Naive thymus-derived CD4-positive, alpha-beta T cell (primary cell): ENCODE results near the gene NIM1K. TPM values are rescaled to one million over a fixed set of nuclear protein-coding genes. Genes with fewer than 3 reads are reported as not detected.

Source experiments
- ATAC-seq: fragments of 150-1000 bp; cut with Tn5 transposase; 2 replicates; pipeline ENCODE4 v1.10.0; 2021; ENCODE audit warnings: mild to moderate bottlenecking, moderate library complexity
- CTCF ChIA-PET: fragments of 350-600 bp; sonication (Branson Sonifier 250); formaldehyde crosslinking; loops from one replicate; lab custom pipeline; 2021; ENCODE audit warnings: antibody characterized with exemption; lab: Charles Lee
- POLR2A ChIA-PET: fragments of 350-600 bp; sonication (Branson Sonifier 250); formaldehyde crosslinking; loops from one replicate; lab custom pipeline; 2021; ENCODE audit warnings: antibody characterized with exemption, inconsistent platforms; lab: Charles Lee
- DNase-seq, 9 donors: peaks; one replicate each; pipeline versions ENCODE4 v3.0.0 to v3.0.0-alpha.2; 2020 to 2022; ENCODE audit warnings: mixed read lengths in 1 of 9
- H3K27ac ChIP-seq: one replicate; pipeline ENCODE4 v1.7.0; 2013; ENCODE audit warnings: mild to moderate bottlenecking, low read depth, low read length, moderate library complexity
- H3K27me3 ChIP-seq, 2 donors: one replicate each; pipeline ENCODE4 v1.7.0; 2013; ENCODE audit warnings: low read length in 2 of 2, mild to moderate bottlenecking in 2 of 2, moderate library complexity in 2 of 2; ENCODE audit not compliant: control insufficient read depth in 2 of 2, insufficient read depth in 2 of 2
- H3K36me3 ChIP-seq, 3 experiments: 1 replicate in 2 of 3; 2 replicates in 1 of 3; pipeline ENCODE4 v1.7.0; 2013; ENCODE audit warnings: low read length in 3 of 3, mild to moderate bottlenecking in 3 of 3, moderate library complexity in 1 of 3; ENCODE audit not compliant: insufficient read depth in 3 of 3, control insufficient read depth in 2 of 3
- H3K4me1 ChIP-seq, 2 donors: one replicate each; pipeline ENCODE4 v1.7.0; 2013; ENCODE audit warnings: low read length in 2 of 2, mild to moderate bottlenecking in 2 of 2, moderate library complexity in 1 of 2; ENCODE audit not compliant: control insufficient read depth in 2 of 2, insufficient read depth in 2 of 2
- H3K4me3 ChIP-seq: 2 replicates; pipeline ENCODE4 v1.7.0; 2013; ENCODE audit warnings: mild to moderate bottlenecking, low read length
- H3K9me3 ChIP-seq, 3 experiments: 1 replicate in 2 of 3; 2 replicates in 1 of 3; pipeline ENCODE4 v1.7.0; 2013; ENCODE audit warnings: low read length in 3 of 3; ENCODE audit not compliant: control insufficient read depth in 2 of 3
- H3K27ac Mint-ChIP-seq, 9 donors: one replicate each; pipeline ENCODE4 v1.8.0; 2020 to 2022; ENCODE audit warnings: mixed read lengths in 9 of 9, mild to moderate bottlenecking in 8 of 9, moderate library complexity in 5 of 9, inconsistent platforms in 2 of 9
- H3K27me3 Mint-ChIP-seq, 5 donors: one replicate each; pipeline ENCODE4 v1.8.0; 2021 to 2022; ENCODE audit warnings: mixed read lengths in 5 of 5, mild to moderate bottlenecking in 1 of 5
- H3K36me3 Mint-ChIP-seq, 5 donors: one replicate each; pipeline ENCODE4 v1.8.0; 2020 to 2022; ENCODE audit warnings: mixed read lengths in 5 of 5, mild to moderate bottlenecking in 3 of 5, inconsistent platforms in 1 of 5
- H3K4me1 Mint-ChIP-seq, 7 donors: one replicate each; pipeline ENCODE4 v1.8.0; 2020 to 2022; ENCODE audit warnings: mixed read lengths in 7 of 7, mild to moderate bottlenecking in 3 of 7, inconsistent platforms in 1 of 7
- H3K4me3 Mint-ChIP-seq, 10 donors: one replicate each; pipeline ENCODE4 v1.8.0; 2020 to 2022; ENCODE audit warnings: mild to moderate bottlenecking in 10 of 10, mixed read lengths in 10 of 10, moderate library complexity in 6 of 10, inconsistent platforms in 2 of 10
- H3K9me3 Mint-ChIP-seq, 11 donors: one replicate each; pipeline ENCODE4 v1.8.0; 2020 to 2022; ENCODE audit warnings: mixed read lengths in 11 of 11, mild to moderate bottlenecking in 4 of 11, inconsistent platforms in 1 of 11, moderate library complexity in 1 of 11
- intact Hi-C, 2 donors: fragments of 100-400 bp; cut with micrococcal nuclease; formaldehyde crosslinking; loops; one replicate each; pipeline ENCODE4 v1.15.1; 2023
- polyA plus RNA-seq, 2 donors: library from polyadenylated mRNA; unstranded; fragments of 300-500 nt; fragmentation: Illumina TruSeq; gene quantifications; one replicate each; pipeline ENCODE4 v1.2.3, GENCODE V29; 2021
- total RNA-seq, 6 experiments: library from RNA in 5 of 6; stranded (reverse) in 5 of 6; gene quantifications; 1 replicate in 5 of 6; 2 replicates in 1 of 6; pipeline ENCODE4 v1.2.3 and lab custom pipeline; 2021 to 2026

NIM1K gene
- total RNA-seq: under 1 TPM; 0.40 to 0.97 (median 0.61) TPM
- polyA plus RNA-seq: under 1 TPM; 0.18 to 0.46 TPM
- total RNA-seq (lab: John Stamatoyannopoulos, UW): not detected

DNA sequence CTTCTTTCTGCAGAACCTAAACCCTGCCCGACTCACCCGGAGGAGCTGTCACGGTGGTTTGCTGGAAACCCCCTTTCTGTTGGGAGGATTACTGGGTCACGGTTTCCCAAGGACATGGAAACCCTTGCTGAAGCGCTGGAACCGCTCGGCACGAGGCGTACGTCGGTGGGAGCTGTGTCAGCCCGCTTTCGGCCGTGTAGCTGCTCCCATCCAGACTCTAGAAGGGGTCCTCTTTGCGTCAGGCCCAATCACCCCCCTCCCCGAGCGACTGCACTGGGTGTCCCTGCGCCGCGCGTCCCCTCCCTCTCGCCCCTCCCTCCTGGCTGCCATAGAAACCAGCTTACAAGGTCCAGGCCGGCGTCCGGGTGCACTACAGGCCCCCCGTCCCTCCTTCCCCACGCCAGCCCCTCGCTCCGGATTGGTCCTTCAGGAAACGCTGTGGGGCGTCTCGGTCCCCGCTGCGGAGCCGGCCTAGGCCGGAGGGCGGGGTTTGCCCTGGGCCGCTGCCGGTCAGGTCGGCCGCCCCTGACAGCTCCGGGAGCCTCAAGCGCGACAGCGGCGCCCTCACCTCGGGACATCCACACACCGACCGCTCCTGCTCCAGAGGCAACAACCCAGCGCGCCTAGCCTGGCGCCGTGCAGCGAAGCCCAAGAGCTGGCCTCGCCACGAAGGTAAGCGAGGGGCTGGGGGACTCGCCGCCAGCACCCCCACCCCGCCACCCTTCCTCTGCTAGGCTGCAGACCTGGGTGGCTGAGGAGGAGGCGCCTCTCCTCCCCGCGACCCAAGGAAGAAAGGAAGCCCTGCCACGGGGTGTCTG, at the start of gene NIM1K:
TSS of gene NIM1K (plus strand) at position 486 of the 818 bp plus-strand sequence. CDS start 53,551 bp downstream, outside the sequence.
- peaks cover 15 to 22% (median 19%) of the 10 kb centered on the region in 5 donors for H3K27me3 Mint-ChIP-seq

DNA sequence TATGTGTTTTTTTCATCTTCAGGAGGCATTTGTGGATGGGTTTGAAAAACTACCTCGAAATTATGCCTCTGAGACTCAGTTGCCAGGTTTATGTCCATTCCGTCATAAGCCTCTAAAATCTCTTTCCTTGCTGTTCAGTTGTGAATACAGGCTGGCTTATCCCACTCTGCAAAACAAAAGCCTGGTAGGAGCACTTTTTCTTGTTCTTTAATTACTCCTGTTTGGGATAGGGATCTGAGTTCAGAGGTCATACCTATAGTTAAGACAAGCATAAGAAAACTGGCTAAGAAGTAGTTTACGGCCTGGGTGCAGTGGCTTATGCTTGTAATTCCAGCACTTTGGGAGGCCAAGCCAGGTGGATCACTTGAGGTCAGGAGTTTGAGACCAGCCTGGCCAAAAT, 47.0 kb upstream of the NIM1K start:
- peaks cover 9 to 30% (median 23%) of the 10 kb centered on the region in 7 donors for H3K4me1 Mint-ChIP-seq
- no peaks in the 10 kb centered on the region for H3K27me3 Mint-ChIP-seq
- Histone ChIP-seq H3K36me3 (peaks cover 0 to 19% (median 4%) of the 10 kb centered on the region in 3 experiments), H3K27ac (no peak overlapping the region), H3K4me1 (peaks cover 3 to 5% of the 10 kb centered on the region in 2 donors), H3K4me3 (no peak overlapping the region), H3K9me3 (no peaks in the 10 kb centered on the region), H3K27me3 (no peaks in the 10 kb centered on the region)
- DNase-seq: no peak
- H3K27ac Mint-ChIP-seq: peak overlapping the region in 1 of 9 donors; percentile 17
- ChIA-PET POLR2A (no interaction called here), CTCF (interaction anchor here (0.8 kb wide), 1 partner anchor 566 kb away, joined by 3 read pairs; no protein-coding TSS in a partner anchor)
- H3K36me3 Mint-ChIP-seq: peaks cover 0 to 46% (median 26%) of the 10 kb centered on the region in 5 donors
- intact Hi-C loops: no loop called here
- no peak overlapping the region for H3K4me3 Mint-ChIP-seq
- H3K9me3 Mint-ChIP-seq: no peaks in the 10 kb centered on the region
- ATAC-seq: no peak

More for the DNA sequence above, at the start of gene NIM1K:
- peak within 1 kb of the TSS in 6 of 9 donors; percentile 21 to 86 (median 71) for H3K27ac Mint-ChIP-seq
- DNase-seq (peak in 8 of 9 donors; percentile 7 to 55 (median 16)), ATAC-seq (peak; percentile 51)
- H3K36me3 Mint-ChIP-seq: peaks cover 4 to 14% (median 7%) of the 10 kb centered on the region in 5 donors
- Histone ChIP-seq H3K4me3 (peak within 1 kb of the TSS; percentile 63), H3K4me1 (peaks cover 4 to 18% of the 10 kb centered on the region in 2 donors), H3K27me3 (peaks cover 0 to 5% of the 10 kb centered on the region in 2 donors), H3K36me3 (no peaks in the 10 kb centered on the region), H3K27ac (no peak within 1 kb of the TSS), H3K9me3 (no peaks in the 10 kb centered on the region)
- ChIA-PET POLR2A (no interaction called here), CTCF (no interaction called here)
- intact Hi-C loops: loop anchor here (1.0 to 10.0 kb wide), 8 partner anchors 43 to 293 kb away; partner anchors contain the start of genes HMGCS1 (in 1 of the 2) and TMEM267 (in 1 of the 2)
- peaks cover 0 to 10% (median 0%) of the 10 kb centered on the region in 11 donors for H3K9me3 Mint-ChIP-seq
- H3K4me1 Mint-ChIP-seq: peaks cover 11 to 33% (median 23%) of the 10 kb centered on the region in 7 donors
- peak within 1 kb of the TSS; percentile 81 to 94 (median 88) for H3K4me3 Mint-ChIP-seq

DNA sequence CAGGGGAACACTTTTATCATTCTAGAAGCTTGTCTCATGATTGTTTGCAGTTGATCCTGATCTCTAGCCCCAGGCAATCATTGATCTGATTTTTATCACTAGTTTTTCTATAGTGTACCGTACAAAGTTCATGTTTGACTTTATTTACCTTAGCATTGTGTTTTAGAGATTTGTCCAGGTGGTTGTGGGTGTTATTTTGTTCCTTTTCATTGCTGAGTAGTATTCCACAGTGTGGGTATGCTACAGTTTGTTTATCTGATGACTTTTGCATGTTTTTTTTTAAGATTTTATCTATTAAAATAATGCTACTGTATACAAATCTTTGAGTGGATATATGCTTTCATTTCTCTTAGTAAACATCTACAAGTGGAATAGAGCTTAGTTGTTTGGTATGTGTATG, 45.1 kb upstream of the NIM1K start:
- Histone ChIP-seq H3K27me3 (no peaks in the 10 kb centered on the region), H3K9me3 (no peaks in the 10 kb centered on the region), H3K27ac (no peak overlapping the region), H3K4me1 (no peaks in the 10 kb centered on the region), H3K36me3 (peaks cover 0 to 10% (median 4%) of the 10 kb centered on the region in 3 experiments), H3K4me3 (no peak overlapping the region)
- ATAC-seq (no peak), DNase-seq (no peak)
- Mint-ChIP-seq H3K4me1 (peaks cover 0 to 19% (median 17%) of the 10 kb centered on the region in 7 donors), H3K27ac (no peak overlapping the region), H3K36me3 (peaks cover 0 to 39% (median 18%) of the 10 kb centered on the region in 5 donors), H3K4me3 (no peak overlapping the region), H3K27me3 (no peaks in the 10 kb centered on the region), H3K9me3 (no peaks in the 10 kb centered on the region)
- ChIA-PET CTCF (interaction anchor here (1.0 kb wide), 1 partner anchor 41 kb away, joined by 4 read pairs; no protein-coding TSS in a partner anchor), POLR2A (no interaction called here)
- intact Hi-C loops: no loop called here

DNA sequence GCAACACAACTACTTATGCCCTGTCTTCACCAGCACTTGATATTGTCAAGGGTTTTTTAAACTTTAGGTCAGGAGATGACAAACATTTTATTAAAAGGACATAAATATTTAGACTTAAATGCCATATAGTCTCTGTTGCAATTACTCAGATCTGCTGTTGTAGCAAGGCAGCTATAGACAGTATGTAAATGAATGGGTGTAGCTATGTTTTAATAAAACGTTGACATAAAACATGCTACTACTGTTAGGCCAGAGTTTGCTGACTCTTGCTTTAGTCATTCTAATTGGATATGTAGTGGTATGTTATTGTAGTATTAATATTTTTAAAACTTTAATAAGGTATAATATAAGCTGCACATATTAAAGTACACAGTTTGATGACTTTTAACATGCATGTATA, 43.6 kb upstream of the NIM1K start:
- Mint-ChIP-seq H3K27me3 (no peaks in the 10 kb centered on the region), H3K4me3 (no peak overlapping the region), H3K36me3 (peaks cover 0 to 42% (median 18%) of the 10 kb centered on the region in 5 donors), H3K9me3 (no peaks in the 10 kb centered on the region), H3K27ac (no peak overlapping the region), H3K4me1 (peaks cover 3 to 19% (median 11%) of the 10 kb centered on the region in 7 donors)
- CTCF ChIA-PET: no interaction called here
- no peak overlapping the region for H3K27ac ChIP-seq
- ATAC-seq (no peak), DNase-seq (no peak)
- no peaks in the 10 kb centered on the region for H3K9me3 ChIP-seq
- H3K36me3 ChIP-seq: peaks cover 0 to 10% (median 4%) of the 10 kb centered on the region in 3 experiments
- no peaks in the 10 kb centered on the region for H3K27me3 ChIP-seq
- intact Hi-C loops: no loop called here
- H3K4me1 ChIP-seq: no peaks in the 10 kb centered on the region
- no peak overlapping the region for H3K4me3 ChIP-seq
- POLR2A ChIA-PET: no interaction called here

DNA sequence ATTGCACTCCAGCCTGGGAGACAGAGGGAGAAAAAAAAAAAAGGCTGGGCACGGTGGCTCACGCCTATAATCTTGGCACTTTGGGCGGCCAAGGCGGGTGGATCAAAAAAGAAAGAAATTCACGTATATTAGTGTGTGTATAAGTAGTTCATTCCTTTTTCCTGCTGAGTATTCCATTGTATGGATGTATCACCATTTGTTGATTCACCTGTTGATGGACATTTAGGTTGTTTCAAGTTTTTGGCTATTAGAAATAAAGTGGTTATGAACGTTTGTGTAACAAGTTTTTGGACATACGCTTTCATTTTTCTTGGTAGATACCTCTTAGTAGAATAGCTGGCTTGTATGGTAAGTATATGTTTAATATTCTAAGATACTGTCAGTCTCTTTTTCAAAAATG, 42.8 kb upstream of the NIM1K start:
- POLR2A ChIA-PET: interaction anchor here (0.7 kb wide), 1 partner anchor 28 kb away, joined by 3 read pairs; no protein-coding TSS in a partner anchor

DNA sequence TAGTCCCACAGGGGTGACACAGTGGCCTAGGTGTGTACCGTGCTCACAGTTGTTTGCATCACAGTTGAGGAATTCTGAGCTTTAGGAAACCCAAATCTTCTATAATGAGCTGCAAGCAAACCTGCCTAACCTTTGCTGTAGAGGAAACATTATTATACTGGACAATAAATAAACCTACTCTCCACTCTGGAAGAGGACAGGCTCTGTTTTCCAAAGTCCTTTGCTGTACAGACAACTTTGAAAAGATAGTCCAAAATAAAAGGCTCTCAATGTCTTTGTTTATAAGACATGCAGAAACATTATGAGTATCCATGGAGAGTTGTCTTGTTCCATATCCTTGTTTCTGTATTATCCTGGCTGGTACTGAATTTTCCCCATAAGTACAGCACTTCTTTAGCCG, 42.0 kb upstream of the NIM1K start:
- intact Hi-C loops: no loop called here
- Histone ChIP-seq H3K27ac (no peak overlapping the region), H3K27me3 (no peaks in the 10 kb centered on the region), H3K36me3 (peaks cover 0 to 1% (median 0%) of the 10 kb centered on the region in 3 experiments), H3K4me3 (no peak overlapping the region), H3K4me1 (no peaks in the 10 kb centered on the region), H3K9me3 (no peaks in the 10 kb centered on the region)
- no peaks in the 10 kb centered on the region for H3K27me3 Mint-ChIP-seq
- ATAC-seq: no peak
- ChIA-PET POLR2A (no interaction called here), CTCF (interaction anchor here (0.6 to 0.9 kb wide), 2 partner anchors 15 to 153 kb away, joined by 3 read pairs; no protein-coding TSS in a partner anchor)
- no peak overlapping the region for H3K27ac Mint-ChIP-seq
- no peak overlapping the region for H3K4me3 Mint-ChIP-seq
- H3K4me1 Mint-ChIP-seq: peaks cover 3 to 14% (median 9%) of the 10 kb centered on the region in 7 donors
- no peaks in the 10 kb centered on the region for H3K9me3 Mint-ChIP-seq
- H3K36me3 Mint-ChIP-seq: peaks cover 0 to 36% (median 12%) of the 10 kb centered on the region in 5 donors
- DNase-seq: no peak

More for the DNA sequence above, 42.8 kb upstream of the NIM1K start:
- no peaks in the 10 kb centered on the region for H3K4me1 ChIP-seq
- Mint-ChIP-seq H3K9me3 (no peaks in the 10 kb centered on the region), H3K36me3 (peaks cover 0 to 44% (median 20%) of the 10 kb centered on the region in 5 donors), H3K27ac (no peak overlapping the region), H3K4me3 (no peak overlapping the region), H3K27me3 (no peaks in the 10 kb centered on the region), H3K4me1 (peaks cover 3 to 22% (median 12%) of the 10 kb centered on the region in 7 donors)
- intact Hi-C loops: no loop called here
- no peak overlapping the region for H3K27ac ChIP-seq
- H3K27me3 ChIP-seq: no peaks in the 10 kb centered on the region
- ATAC-seq (no peak), DNase-seq (no peak)
- no peaks in the 10 kb centered on the region for H3K9me3 ChIP-seq
- CTCF ChIA-PET: no interaction called here
- no peak overlapping the region for H3K4me3 ChIP-seq
- H3K36me3 ChIP-seq: peaks cover 0 to 10% (median 4%) of the 10 kb centered on the region in 3 experiments
